DMS79 (cell line): ENCODE measurements around the gene SMARCE1.

Experiments used
- DNase-seq: peaks from one replicate; lab custom pipeline; 2025; lab: John Stamatoyannopoulos, UW

Gene SMARCE1

GRCh38 chr17:40647624-40648383 is at the start of gene SMARCE1:
SMARCE1 (minus strand) TSS chr17:40647818; CDS start chr17:40645802, 2,016 bp downstream.
- DNase-seq: peak; percentile 42

DNA sequence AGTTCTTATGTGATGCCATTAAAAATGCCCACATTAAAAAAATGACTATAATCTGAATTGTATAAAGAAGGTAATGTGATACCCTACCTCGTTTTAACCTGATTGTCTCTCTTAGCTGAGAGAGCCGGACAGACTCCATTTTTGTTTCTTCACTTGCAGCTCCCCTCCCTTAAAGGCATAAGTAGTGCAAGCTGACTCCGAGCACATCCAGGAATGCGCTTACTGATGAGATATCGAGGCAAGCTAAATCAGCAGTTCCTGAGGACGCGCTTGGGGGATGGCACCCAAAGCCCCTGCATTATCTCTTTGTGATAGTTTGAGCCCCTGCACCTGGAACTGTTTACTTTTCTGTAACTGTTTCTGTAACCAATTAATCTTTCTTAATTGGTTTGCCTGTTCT is 49.7 kb upstream of the SMARCE1 start:
- no peak for DNase-seq

DNA sequence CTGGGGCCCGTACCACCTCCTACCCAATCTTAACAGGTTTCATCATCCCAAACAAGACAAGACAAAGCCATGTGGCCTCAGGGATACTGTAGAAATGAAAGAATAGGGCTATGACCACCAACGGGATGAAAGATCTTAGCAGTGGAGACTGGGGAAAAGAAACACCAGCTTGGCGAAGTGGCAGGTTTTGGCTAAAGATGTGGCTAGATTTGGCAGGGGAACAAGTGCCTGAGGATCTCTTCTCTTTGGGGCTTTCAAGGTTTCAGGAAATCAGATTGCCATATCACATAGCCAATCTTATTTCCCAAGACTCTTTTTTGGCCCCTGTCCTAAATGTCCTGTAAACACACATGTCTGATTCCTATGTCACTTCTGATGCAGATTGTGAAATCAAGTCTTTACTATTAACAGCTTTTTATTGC is 49.0 kb upstream of the SMARCE1 start:
- DNase-seq: peak; percentile 7

- DNase-seq: peak; percentile 16
Measured at GRCh38 chr17:40695874-40696472, 48.4 kb upstream of the SMARCE1 start.

DNA sequence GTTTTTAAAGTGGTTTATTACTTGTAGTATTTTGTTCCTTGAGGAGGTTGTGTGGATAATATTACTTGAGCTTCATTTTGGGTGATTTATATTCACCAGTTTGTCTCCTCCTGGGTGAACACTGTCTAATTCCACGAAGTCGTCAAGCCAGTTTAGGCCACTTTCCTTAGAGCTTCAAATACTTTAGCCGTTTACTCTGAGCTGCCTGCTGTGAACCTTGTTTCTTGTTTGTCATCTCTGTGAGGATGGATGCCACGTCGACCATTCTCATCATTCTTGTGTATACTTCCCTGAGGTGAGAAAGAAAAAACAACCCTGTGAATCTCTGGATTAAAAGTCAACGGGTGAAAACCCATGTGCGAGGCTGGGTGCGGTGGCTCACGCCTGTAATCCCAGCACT is 47.0 kb upstream of the SMARCE1 start:
- DNase-seq: peak; percentile 3

GRCh38 chr17:40687106-40687505 is 39.5 kb upstream of the SMARCE1 start:
- DNase-seq: no peak

GRCh38 chr17:40686192-40686591 is 38.6 kb upstream of the SMARCE1 start:
- DNase-seq: no peak

- DNase-seq: no peak
Measured at GRCh38 chr17:40680998-40681397, 33.4 kb upstream of the SMARCE1 start.

DNA sequence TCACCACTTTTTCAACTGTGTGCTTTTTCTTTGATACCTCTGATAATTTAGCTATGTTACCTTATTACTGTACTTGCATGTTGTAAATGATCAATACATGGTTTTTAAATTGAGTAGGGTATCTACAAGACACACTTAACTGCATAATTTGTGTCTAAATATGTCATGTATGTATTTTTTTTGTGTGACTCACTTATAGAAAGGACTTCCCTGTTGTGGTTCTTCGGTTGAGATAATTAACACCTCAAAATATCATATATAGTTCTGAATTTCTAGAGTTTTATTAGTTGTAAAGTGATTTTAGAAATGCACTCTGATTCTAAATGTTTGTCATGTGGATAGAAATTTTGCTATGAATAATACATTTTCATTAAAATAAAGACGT is 31.9 kb upstream of the SMARCE1 start:
- no peak for DNase-seq

- no peak for DNase-seq
Measured at GRCh38 chr17:40678902-40679522, 31.4 kb upstream of the SMARCE1 start.

DNA sequence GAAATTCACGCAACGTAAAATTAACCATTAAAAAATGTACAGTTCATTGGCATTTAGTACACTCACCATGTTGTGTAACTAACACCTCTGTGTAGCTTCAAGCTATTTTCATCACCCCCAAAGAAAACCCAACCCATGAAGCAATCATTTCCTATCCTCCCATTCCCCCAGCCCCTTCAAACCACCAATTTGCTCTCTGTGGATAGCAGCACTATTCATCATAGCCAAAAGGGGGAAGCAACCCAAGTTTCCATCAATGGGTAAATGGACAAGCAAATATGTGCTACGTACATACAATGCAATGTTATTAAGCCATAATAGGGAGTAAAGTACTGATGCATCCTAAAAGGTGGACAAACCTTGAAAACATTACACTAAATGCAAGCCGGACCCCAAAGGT is 28.3 kb upstream of the SMARCE1 start:
- no peak for DNase-seq

- DNase-seq: no peak
Measured at GRCh38 chr17:40672654-40673053, 25.0 kb upstream of the SMARCE1 start.

- no peak for DNase-seq
Measured at GRCh38 chr17:40671282-40671681, 23.7 kb upstream of the SMARCE1 start.

- DNase-seq: no peak
Measured at GRCh38 chr17:40666331-40666730, 18.7 kb upstream of the SMARCE1 start.

- DNase-seq: no peak
Measured at GRCh38 chr17:40664582-40665333, 17.1 kb upstream of the SMARCE1 start, which contains the start of gene KRT222. KRT222 (minus strand) TSS chr17:40665177; CDS start chr17:40665099, 78 bp downstream.

- DNase-seq: no peak
Measured at GRCh38 chr17:40663252-40663651, 15.6 kb upstream of the SMARCE1 start.

DNA sequence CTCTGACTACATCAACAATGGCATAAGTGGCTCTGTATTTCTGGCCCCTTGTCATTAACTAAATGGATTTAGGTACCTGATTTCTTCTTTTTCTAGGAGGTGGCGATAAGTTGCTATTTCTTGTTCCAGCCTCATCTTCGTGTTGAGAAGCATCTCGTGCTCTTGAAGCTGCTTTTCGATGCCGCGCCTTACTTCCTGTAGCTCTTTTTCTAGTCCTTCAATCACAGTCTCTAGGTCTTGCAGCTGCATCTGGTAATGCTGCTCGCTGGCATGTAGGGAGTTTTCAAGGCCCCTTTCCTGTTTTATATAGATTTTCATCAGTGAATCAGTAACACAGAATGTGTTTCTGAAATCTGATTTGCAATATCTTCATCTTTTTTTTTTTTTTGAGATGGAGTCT is 12.3 kb upstream of the SMARCE1 start:
- DNase-seq: no peak

DNA sequence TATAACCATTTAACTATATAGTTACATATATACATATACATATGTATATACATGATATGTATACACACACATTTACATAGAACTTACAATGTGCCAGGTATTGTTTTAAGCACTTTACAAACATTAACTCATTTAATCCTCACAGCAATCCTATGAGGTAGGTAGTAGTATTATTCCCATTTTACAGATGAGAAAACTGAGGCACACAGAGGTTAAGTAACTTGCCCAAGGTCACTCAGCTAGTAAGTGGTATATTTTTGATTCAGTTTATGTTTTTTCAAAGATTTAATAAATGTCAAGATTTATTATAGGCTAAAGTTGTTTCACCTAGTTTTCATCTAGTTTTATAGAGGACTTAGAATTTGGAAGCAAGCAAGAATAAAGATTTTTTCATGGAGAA is 10.8 kb upstream of the SMARCE1 start:
- DNase-seq: no peak

- no peak for DNase-seq
Measured at GRCh38 chr17:40651939-40652338, 4.3 kb upstream of the SMARCE1 start.

GRCh38 chr17:40648384-40648968 is 858 bp upstream of the SMARCE1 start:
- DNase-seq: no peak

DNA sequence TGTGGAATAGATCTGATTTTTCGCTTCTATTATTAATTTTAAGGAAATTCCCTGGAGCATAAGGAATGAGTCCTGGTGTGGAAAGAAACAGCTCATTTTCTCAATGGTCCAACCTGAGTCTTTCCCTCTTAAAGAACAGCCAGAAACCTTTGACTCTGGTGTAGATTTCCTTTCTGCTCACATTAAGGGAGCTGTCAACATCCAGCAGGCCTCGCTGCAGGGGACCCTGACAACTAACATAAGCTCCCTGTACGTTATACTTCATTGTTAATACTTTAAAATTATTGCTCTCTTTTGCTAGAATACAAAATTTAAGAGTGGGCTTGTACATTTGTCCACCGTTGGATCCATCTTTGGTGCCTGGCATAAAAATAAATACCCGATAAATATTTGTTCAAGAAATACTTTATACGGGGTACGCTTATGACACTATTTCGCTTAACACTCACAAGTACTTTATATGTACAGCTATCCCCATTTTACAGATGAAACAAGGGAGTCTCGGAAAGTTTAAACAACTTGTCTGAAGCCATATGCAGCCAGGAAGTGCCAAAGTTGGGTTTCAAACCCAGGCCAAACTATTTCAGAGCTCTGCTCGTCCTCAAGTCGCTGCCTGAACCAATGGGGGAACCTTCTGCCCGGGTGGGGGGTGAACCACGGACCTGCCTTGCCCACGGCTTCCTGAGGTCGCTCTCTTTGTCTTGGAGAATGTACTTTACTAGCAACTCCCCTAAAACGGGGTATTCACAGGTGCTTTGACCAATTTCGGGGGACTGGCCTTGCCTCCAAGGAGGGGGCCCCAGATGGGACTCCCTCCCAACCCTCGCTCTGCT is 611 bp downstream of the SMARCE1 start:
- DNase-seq: no peak
